Loucy (cell line): ENCODE measurements around the gene VHLL.
A peak's percentile ranks its signal among the peaks of the same experiment; 100 is the strongest.

Experiments
- H2AFZ ChIP-seq: fragments of 200-600 bp; sonication (generic); 2 replicates; pipeline ENCODE4 v1.6.0; 2016; ENCODE audit warnings: antibody characterized with exemption, mild to moderate bottlenecking, low read length, moderate library complexity
- H3F3A ChIP-seq: fragments of 200-600 bp; 2 replicates; pipeline ENCODE4 v1.6.0; 2016; ENCODE audit warnings: antibody characterized with exemption, low read depth, mild to moderate bottlenecking
- H3K27me3 ChIP-seq: fragments of 200-600 bp; sonication (generic); 2 replicates; pipeline ENCODE4 v1.6.1; 2014; ENCODE audit warnings: low read length, mild to moderate bottlenecking; ENCODE audit not compliant: insufficient read depth, poor library complexity, severe bottlenecking
- H3K36me3 ChIP-seq: fragments of 200-600 bp; sonication (generic); 2 replicates; pipeline ENCODE4 v1.6.1; 2016; ENCODE audit warnings: low read length; ENCODE audit not compliant: insufficient read depth
- H3K4me1 ChIP-seq: fragments of 200-600 bp; sonication (generic); 2 replicates; pipeline ENCODE4 v1.5.1; 2014; ENCODE audit warnings: low read length, mild to moderate bottlenecking; ENCODE audit not compliant: insufficient read depth, poor library complexity, severe bottlenecking
- H3K4me2 ChIP-seq: fragments of 200-600 bp; sonication (generic); 2 replicates; pipeline ENCODE4 v1.6.0; 2014; ENCODE audit warnings: antibody characterized with exemption, low read length, low read depth, mild to moderate bottlenecking; ENCODE audit not compliant: poor library complexity, severe bottlenecking
- H3K4me3 ChIP-seq: fragments of 200-600 bp; sonication (generic); 2 replicates; pipeline ENCODE4 v1.5.1; 2014; ENCODE audit warnings: low read length, mild to moderate bottlenecking, mixed read lengths; ENCODE audit not compliant: poor library complexity, severe bottlenecking
- H3K79me2 ChIP-seq: fragments of 200-600 bp; sonication (generic); 2 replicates; pipeline ENCODE4 v1.6.1; 2014; ENCODE audit warnings: low read length; ENCODE audit not compliant: insufficient read depth
- H3K9ac ChIP-seq: fragments of 200-600 bp; sonication (generic); 2 replicates; pipeline ENCODE4 v1.6.0; 2014; ENCODE audit warnings: mild to moderate bottlenecking, low read depth, low read length, moderate library complexity; ENCODE audit not compliant: poor library complexity, severe bottlenecking
- H3K9me2 ChIP-seq: fragments of 200-600 bp; sonication (generic); replicated peaks from 2 replicates; pipeline ENCODE4 v1.6.1; 2016; ENCODE audit warnings: low read depth, low read length, mixed read lengths
- H3K9me3 ChIP-seq: fragments of 200-600 bp; sonication (generic); 2 replicates; pipeline ENCODE4 v1.6.1; 2014; ENCODE audit warnings: mild to moderate bottlenecking, antibody characterized with exemption, low read length, low read depth; ENCODE audit not compliant: insufficient read depth
- H4K20me1 ChIP-seq: fragments of 200-600 bp; sonication (generic); 2 replicates; pipeline ENCODE4 v1.6.0; 2014; ENCODE audit warnings: antibody characterized with exemption, low read length, mild to moderate bottlenecking; ENCODE audit not compliant: insufficient read depth, poor library complexity, severe bottlenecking
- EZH2phosphoT487 ChIP-seq: fragments of 200-600 bp; IDR thresholded peaks from 2 replicates; pipeline ENCODE4 v1.6.1; 2018; ENCODE audit warnings: antibody characterized with exemption, mild to moderate bottlenecking, moderate library complexity, borderline replicate concordance
- TF ChIP-seq, protein P1 (sequence below): fragments of 200-600 bp; sonication (generic); conservative IDR thresholded peaks from 2 replicates; pipeline ENCODE4 v1.5.1; 2014; ENCODE audit warnings: mild to moderate bottlenecking, antibody characterized with exemption, low read length

VHLL gene

DNA sequence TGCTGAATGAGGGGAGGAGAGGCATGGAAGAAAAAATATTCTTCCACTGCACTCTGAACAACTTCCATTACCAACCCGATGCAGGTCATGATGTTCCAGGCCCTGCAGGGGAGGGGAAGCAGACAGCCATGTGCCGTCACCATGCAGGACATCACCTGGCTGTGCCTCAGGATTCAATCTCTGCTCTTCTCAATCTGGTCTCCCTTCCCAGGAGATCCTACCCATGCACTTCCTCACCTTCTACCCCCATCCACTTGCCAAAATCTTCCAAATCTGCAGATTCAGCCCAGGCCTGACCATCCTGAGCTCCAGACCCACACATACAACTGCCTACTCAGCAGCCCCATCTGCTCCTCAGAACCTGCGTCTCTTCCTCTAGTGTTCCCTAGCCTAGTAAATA is 45.5 kb downstream of the VHLL start:
- no peak overlapping the region for H2AFZ ChIP-seq
- H3K9me2 ChIP-seq = no peaks in the 10 kb centered on the region
- peaks cover 9% of the 10 kb centered on the region for H3F3A ChIP-seq
- H3K9ac ChIP-seq = no peak overlapping the region
- H3K9me3 ChIP-seq = no peaks in the 10 kb centered on the region
- H3K4me1 ChIP-seq = peaks cover 29% of the 10 kb centered on the region
- H3K27me3 ChIP-seq = no peaks in the 10 kb centered on the region
- no peak for TF ChIP-seq EZH2phosphoT487
- TF ChIP-seq, protein P1, sequence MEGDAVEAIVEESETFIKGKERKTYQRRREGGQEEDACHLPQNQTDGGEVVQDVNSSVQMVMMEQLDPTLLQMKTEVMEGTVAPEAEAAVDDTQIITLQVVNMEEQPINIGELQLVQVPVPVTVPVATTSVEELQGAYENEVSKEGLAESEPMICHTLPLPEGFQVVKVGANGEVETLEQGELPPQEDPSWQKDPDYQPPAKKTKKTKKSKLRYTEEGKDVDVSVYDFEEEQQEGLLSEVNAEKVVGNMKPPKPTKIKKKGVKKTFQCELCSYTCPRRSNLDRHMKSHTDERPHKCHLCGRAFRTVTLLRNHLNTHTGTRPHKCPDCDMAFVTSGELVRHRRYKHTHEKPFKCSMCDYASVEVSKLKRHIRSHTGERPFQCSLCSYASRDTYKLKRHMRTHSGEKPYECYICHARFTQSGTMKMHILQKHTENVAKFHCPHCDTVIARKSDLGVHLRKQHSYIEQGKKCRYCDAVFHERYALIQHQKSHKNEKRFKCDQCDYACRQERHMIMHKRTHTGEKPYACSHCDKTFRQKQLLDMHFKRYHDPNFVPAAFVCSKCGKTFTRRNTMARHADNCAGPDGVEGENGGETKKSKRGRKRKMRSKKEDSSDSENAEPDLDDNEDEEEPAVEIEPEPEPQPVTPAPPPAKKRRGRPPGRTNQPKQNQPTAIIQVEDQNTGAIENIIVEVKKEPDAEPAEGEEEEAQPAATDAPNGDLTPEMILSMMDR = no peak
- H4K20me1 ChIP-seq = no peaks in the 10 kb centered on the region
- H3K79me2 ChIP-seq = no peaks in the 10 kb centered on the region; the same call in 1 of the 2 replicates
- peaks cover 79% of the 10 kb centered on the region for H3K36me3 ChIP-seq
- H3K4me3 ChIP-seq = no peak overlapping the region
- no peak overlapping the region for H3K4me2 ChIP-seq

DNA sequence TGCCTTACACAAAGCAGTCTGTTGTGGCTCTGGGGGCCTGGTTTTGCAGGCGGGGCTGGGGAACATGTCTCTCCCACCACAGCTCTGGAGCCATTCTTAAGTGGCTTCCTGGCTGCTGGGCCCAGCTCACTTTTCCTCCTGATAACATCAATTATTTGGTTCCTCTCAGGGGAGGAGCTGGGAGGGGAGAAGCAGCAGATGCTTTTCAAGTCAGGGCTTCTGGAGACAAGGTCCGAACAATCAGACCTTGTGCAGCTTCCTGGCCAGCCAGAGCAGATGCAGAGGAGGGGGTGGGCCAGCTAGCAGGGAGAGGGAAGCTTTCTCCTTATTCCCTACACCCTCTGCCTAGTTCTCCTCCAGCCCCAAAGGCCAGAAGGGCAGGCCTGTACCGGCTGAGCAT is 47.6 kb downstream of the VHLL start:
- Histone ChIP-seq H3K9me3 (no peaks in the 10 kb centered on the region), H3K36me3 (peaks cover 63% of the 10 kb centered on the region), H3K9me2 (no peaks in the 10 kb centered on the region), H2AFZ (no peak overlapping the region), H3K4me1 (peaks cover 25% of the 10 kb centered on the region), H3F3A (peaks cover 9% of the 10 kb centered on the region), H3K4me3 (peak overlapping the region; percentile 47), H4K20me1 (no peaks in the 10 kb centered on the region), H3K27me3 (no peaks in the 10 kb centered on the region), H3K4me2 (peak overlapping the region; percentile 73), H3K79me2 (no peaks in the 10 kb centered on the region; the same call in 1 of the 2 replicates), H3K9ac (peak overlapping the region; percentile 67)
- no peak for TF ChIP-seq EZH2phosphoT487
- TF ChIP-seq, protein P1 = no peak

DNA sequence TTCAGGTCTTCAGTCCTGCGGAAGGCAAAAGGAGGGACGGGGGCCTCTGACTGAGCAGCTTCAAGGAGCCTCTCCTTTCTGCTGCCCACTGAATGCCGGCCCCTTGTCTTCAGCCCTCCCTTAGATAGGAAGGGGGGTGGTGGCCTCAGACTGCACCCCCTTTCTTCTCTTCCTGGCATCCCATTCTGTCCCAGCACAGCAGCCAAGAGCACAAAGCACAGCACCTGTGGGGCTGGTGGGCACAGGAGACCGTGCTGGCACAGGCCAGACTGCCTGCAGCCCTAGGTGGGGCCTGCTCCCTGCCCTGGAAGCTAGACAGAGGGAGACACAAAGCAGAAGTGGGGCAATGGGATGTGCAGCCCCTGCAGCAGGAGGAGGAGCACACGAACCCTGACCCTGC is 49.5 kb downstream of the VHLL start:
- H3K27me3 ChIP-seq = no peaks in the 10 kb centered on the region
- no peak overlapping the region for H3K4me3 ChIP-seq
- H3K9me2 ChIP-seq = no peaks in the 10 kb centered on the region
- no peaks in the 10 kb centered on the region for H4K20me1 ChIP-seq
- H3K9ac ChIP-seq = no peak overlapping the region
- H3K79me2 ChIP-seq = no peaks in the 10 kb centered on the region; the same call in 1 of the 2 replicates
- TF ChIP-seq EZH2phosphoT487 = no peak
- TF ChIP-seq, protein P1 = no peak
- peaks cover 9% of the 10 kb centered on the region for H3F3A ChIP-seq
- peaks cover 56% of the 10 kb centered on the region for H3K36me3 ChIP-seq
- peaks cover 25% of the 10 kb centered on the region for H3K4me1 ChIP-seq
- no peaks in the 10 kb centered on the region for H3K9me3 ChIP-seq
- H3K4me2 ChIP-seq = no peak overlapping the region
- no peak overlapping the region for H2AFZ ChIP-seq
